Islet precursor cell (in vitro differentiated cells): ENCODE data around the gene ABAT.

Experiments used
- DNase-seq: peaks from one replicate; pipeline ENCODE4 v3.0.0-alpha.2; 2018

Gene ABAT

GRCh38 chr16:8674413-8675022 is at the start of gene ABAT:
ABAT (plus strand) TSS chr16:8674617; CDS start chr16:8735740, 61,123 bp downstream.
- peak; percentile 94 for DNase-seq

GRCh38 chr16:8625491-8626087 is 48.8 kb upstream of the ABAT start:
- DNase-seq: no peak

- no peak for DNase-seq
Measured at GRCh38 chr16:8626946-8627345, 47.5 kb upstream of the ABAT start.

GRCh38 chr16:8627456-8627855 is 47.0 kb upstream of the ABAT start:
- no peak for DNase-seq

- DNase-seq: no peak
Measured at GRCh38 chr16:8628981-8629725, 45.3 kb upstream of the ABAT start.

- no peak for DNase-seq
Measured at GRCh38 chr16:8630255-8630953, 44.0 kb upstream of the ABAT start.

GRCh38 chr16:8631373-8631772 is 43.0 kb upstream of the ABAT start:
- DNase-seq: no peak

- DNase-seq: no peak
Measured at GRCh38 chr16:8631818-8632465, 42.5 kb upstream of the ABAT start.

- DNase-seq: no peak
Measured at GRCh38 chr16:8632675-8633182, 41.7 kb upstream of the ABAT start.

GRCh38 chr16:8634991-8635736 is 39.3 kb upstream of the ABAT start:
- peak; percentile 76 for DNase-seq

- DNase-seq: no peak
Measured at GRCh38 chr16:8639694-8640093, 34.7 kb upstream of the ABAT start.

GRCh38 chr16:8641671-8642070 is 32.7 kb upstream of the ABAT start:
- no peak for DNase-seq

GRCh38 chr16:8642146-8642545 is 32.3 kb upstream of the ABAT start:
- no peak for DNase-seq

- DNase-seq: no peak
Measured at GRCh38 chr16:8644211-8645140, 29.9 kb upstream of the ABAT start.

GRCh38 chr16:8645141-8645521 is 29.3 kb upstream of the ABAT start:
- no peak for DNase-seq

- DNase-seq: no peak
Measured at GRCh38 chr16:8645831-8646230, 28.6 kb upstream of the ABAT start.

GRCh38 chr16:8646326-8647053 is 27.9 kb upstream of the ABAT start:
- no peak for DNase-seq

GRCh38 chr16:8647721-8648318 is 26.6 kb upstream of the ABAT start:
- DNase-seq: no peak

GRCh38 chr16:8648877-8649276 is 25.5 kb upstream of the ABAT start:
- DNase-seq: no peak
